Natural killer cell treated with Interleukin-12 subunit alpha and Interleukin-12 subunit beta and Interleukin-15 and Interleukin-18, amount 100 ng/mL, for 72 hours (primary cell): Measurements from ENCODE around the gene RPS15A. TPM values are rescaled to one million over a fixed set of nuclear protein-coding genes. Genes with fewer than 3 reads are reported as not detected.
"Not testable (repeated sequence)": the region's sequence is repeated elsewhere in the genome, so short reads cannot be mapped to it uniquely, and the experiment has no call there.

ENCODE experiments used
- ATAC-seq, 2 donors: fragments of 150-1000 bp; cut with Tn5 transposase in 1 of 2; sonication (Bioruptor Pico), chemical (Tn5 transposase) in 1 of 2; 2 replicates each; pipeline ENCODE4 v1.10.0; 2021
- DNase-seq: peaks from one replicate; pipeline ENCODE4 v3.0.0; 2022; ENCODE audit warnings: low spot score
- H3K27ac Mint-ChIP-seq, 2 donors: 1 replicate in 1 of 2; 2 replicates in 1 of 2; pipeline ENCODE4 v1.8.0; 2022; ENCODE audit warnings: mixed read lengths in 2 of 2, mild to moderate bottlenecking in 1 of 2, moderate library complexity in 1 of 2
- H3K27me3 Mint-ChIP-seq, 2 donors: 1 replicate in 1 of 2; 2 replicates in 1 of 2; pipeline ENCODE4 v1.8.0; 2022; ENCODE audit warnings: mixed read lengths in 2 of 2
- H3K36me3 Mint-ChIP-seq: one replicate; pipeline ENCODE4 v1.8.0; 2022; ENCODE audit warnings: mixed read lengths
- H3K4me1 Mint-ChIP-seq, 2 donors: 1 replicate in 1 of 2; 2 replicates in 1 of 2; pipeline ENCODE4 v1.8.0; 2022; ENCODE audit warnings: low read depth in 2 of 2, mixed read lengths in 2 of 2, mild to moderate bottlenecking in 1 of 2
- H3K4me3 Mint-ChIP-seq: one replicate; pipeline ENCODE4 v1.8.0; 2022; ENCODE audit warnings: mixed read lengths
- H3K9me3 Mint-ChIP-seq: 2 replicates; pipeline ENCODE4 v1.8.0; 2022; ENCODE audit warnings: mixed read lengths
- total RNA-seq, 2 donors: library from RNA; stranded (reverse); gene quantifications; one replicate each; pipeline ENCODE4 v1.2.3, GENCODE V29; 2022

Gene RPS15A
- total RNA-seq, 2 donors from 2014 or later = 497 to 1,038 TPM

- Mint-ChIP-seq H3K27ac (peak overlapping the region in 1 of 2 donors; percentile 83), H3K4me1 (peaks cover 10 to 16% of the 10 kb centered on the region in 2 donors)
- ATAC-seq = peak; percentile 34 to 57
- H3K9me3 Mint-ChIP-seq, H3K36me3 Mint-ChIP-seq, H3K4me3 Mint-ChIP-seq, DNase-seq, H3K27me3 Mint-ChIP-seq: not testable (repeated sequence)
Observed at GRCh38 chr16:18757960-18758660, 32.0 kb downstream of the RPS15A start.

- peaks cover 10 to 16% of the 10 kb centered on the region in 2 donors for H3K4me1 Mint-ChIP-seq
- H3K9me3 Mint-ChIP-seq, DNase-seq, H3K27me3 Mint-ChIP-seq, H3K36me3 Mint-ChIP-seq, ATAC-seq: not testable (repeated sequence)
- H3K4me3 Mint-ChIP-seq = peak overlapping the region; percentile 56
- H3K27ac Mint-ChIP-seq = peak overlapping the region; percentile 33 to 83
Observed at GRCh38 chr16:18756639-18757038, 33.5 kb downstream of the RPS15A start.

- not testable (repeated sequence) for ATAC-seq, H3K4me3 Mint-ChIP-seq, H3K36me3 Mint-ChIP-seq, H3K4me1 Mint-ChIP-seq, H3K9me3 Mint-ChIP-seq, H3K27me3 Mint-ChIP-seq, H3K27ac Mint-ChIP-seq, DNase-seq
Observed at GRCh38 chr16:18742870-18743269, 47.3 kb downstream of the RPS15A start.

DNA sequence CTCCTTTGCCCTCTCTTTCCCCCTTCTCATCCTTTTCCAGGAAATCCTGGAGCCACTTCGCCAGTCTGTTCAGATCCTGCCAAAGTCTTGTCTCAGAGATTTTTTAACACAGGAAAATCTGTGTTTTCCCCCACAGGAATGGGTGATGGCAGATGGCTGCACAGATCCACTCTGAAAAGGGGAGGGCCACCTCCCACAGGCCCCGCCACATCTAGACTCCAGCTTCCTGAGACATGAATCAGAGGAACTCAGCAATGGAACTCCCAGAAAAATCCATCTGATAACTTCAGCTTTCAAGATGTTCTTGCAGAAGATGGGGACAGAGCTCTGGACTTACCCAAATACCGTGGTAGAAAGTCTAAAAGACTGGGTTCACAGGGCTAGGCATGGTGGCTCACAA is 50.1 kb downstream of the RPS15A start:
- H3K9me3 Mint-ChIP-seq, ATAC-seq, H3K4me1 Mint-ChIP-seq, H3K36me3 Mint-ChIP-seq, H3K27me3 Mint-ChIP-seq, H3K4me3 Mint-ChIP-seq, H3K27ac Mint-ChIP-seq, DNase-seq: not testable (repeated sequence)

DNA sequence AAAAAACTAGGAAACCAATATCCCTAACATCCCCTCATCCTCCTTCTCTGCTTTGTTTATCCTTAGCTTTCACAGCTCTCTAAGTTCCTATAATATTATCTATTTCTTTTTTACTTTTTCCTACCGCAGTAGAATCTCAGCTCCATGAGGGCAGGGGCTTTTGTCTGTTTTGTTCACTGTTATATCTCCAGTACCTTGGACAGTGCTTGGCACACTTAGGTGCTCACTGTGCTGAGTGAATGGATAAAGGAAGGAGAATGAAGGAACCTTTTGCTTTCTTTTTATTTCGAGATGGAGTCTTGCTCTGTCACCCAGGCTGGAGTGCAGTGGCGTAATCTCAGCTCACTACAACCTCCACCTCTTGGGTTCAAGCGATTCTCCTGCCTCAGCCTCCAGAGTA is 51.4 kb downstream of the RPS15A start:
- DNase-seq, H3K4me3 Mint-ChIP-seq, H3K27me3 Mint-ChIP-seq, H3K36me3 Mint-ChIP-seq, H3K4me1 Mint-ChIP-seq, ATAC-seq, H3K9me3 Mint-ChIP-seq, H3K27ac Mint-ChIP-seq: not testable (repeated sequence)

DNA sequence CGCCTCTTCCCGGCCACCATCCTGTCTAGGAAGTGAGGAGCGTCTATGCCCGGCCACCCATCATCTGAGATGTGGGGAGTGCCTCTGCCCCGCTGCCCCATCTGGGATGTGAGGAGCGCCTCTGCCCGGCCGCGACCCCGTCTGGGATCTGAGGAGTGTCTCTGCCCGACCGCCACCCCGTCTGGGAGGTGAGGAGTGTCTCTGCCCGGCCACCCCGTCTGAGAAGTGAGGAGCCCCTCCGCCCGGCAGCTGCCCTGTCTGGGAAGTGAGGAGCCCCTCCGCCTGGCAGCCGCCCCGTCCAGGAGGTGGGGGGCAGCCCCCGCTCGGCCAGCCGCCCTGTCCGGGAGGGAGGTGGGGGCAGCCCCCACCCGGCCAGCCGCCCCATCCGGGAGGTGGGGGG is 55.9 kb downstream of the RPS15A start:
- H3K27ac Mint-ChIP-seq, DNase-seq, H3K27me3 Mint-ChIP-seq, H3K4me3 Mint-ChIP-seq, H3K36me3 Mint-ChIP-seq, H3K9me3 Mint-ChIP-seq, H3K4me1 Mint-ChIP-seq, ATAC-seq: not testable (repeated sequence)

Other genes starting within 250 kb of the RPS15A start
- 100 to 1,000 TPM; 121 to 157 TPM for gene NOMO2, start 228.2 kb downstream of the RPS15A start, total RNA-seq
- gene ARL6IP1, start 11.2 kb upstream of the RPS15A start, total RNA-seq = 100 to 1,000 TPM; 113 to 149 TPM
- gene SMG1, start 136.1 kb upstream of the RPS15A start, total RNA-seq = 100 to 1,000 TPM; 226 to 304 TPM
- not detected for gene TMC7, start 193.6 kb upstream of the RPS15A start, total RNA-seq